Thyroid gland (tissue), 4 donors: Measurements from ENCODE around the gene GOLGA6D. TPM values are rescaled to one million over a fixed set of nuclear protein-coding genes. Genes with fewer than 3 reads are reported as not detected.
"Not testable (repeated sequence)": the region's sequence is repeated elsewhere in the genome, so short reads cannot be mapped to it uniquely, and the experiment has no call there.

ENCODE experiments used
- DNase-seq, 2 donors: peaks; one replicate each; pipeline ENCODE4 v3.0.0-alpha.2; 2019
- H3K27ac ChIP-seq, 3 donors: fragments of 200-600 bp; sonication (generic); 1 replicate in 2 of 3; 2 replicates in 1 of 3; pipeline ENCODE4 v1.5.1; 2016 to 2019; ENCODE audit warnings: mild to moderate bottlenecking in 1 of 3, moderate library complexity in 1 of 3
- H3K27me3 ChIP-seq: fragments of 200-600 bp; sonication (generic); one replicate; pipeline ENCODE4 v1.5.1; 2019
- H3K36me3 ChIP-seq, 2 donors: fragments of 200-600 bp; sonication (generic); one replicate each; pipeline ENCODE4 v1.5.1; 2016 to 2019
- H3K4me1 ChIP-seq, 2 donors: fragments of 200-600 bp; sonication (generic); one replicate each; pipeline ENCODE4 v1.5.1; 2017 to 2019
- H3K4me3 ChIP-seq, 3 donors: fragments of 200-600 bp; sonication (generic); replicated peaks in 1 of 3; 1 replicate in 2 of 3; 2 replicates in 1 of 3; pipeline ENCODE4 v1.5.1; 2016; ENCODE audit warnings: mild to moderate bottlenecking in 1 of 3
- H3K9me3 ChIP-seq: fragments of 200-600 bp; sonication (generic); one replicate; pipeline ENCODE4 v1.5.1; 2017
- CTCF ChIP-seq, 6 experiments: fragments of 200-600 bp in 3 of 6; fragments of 450-650 bp in 3 of 6; sonication (generic) in 3 of 6; IDR thresholded peaks; one replicate each; pipeline ENCODE4 v1.5.1; 2016 to 2019; ENCODE audit warnings: antibody characterized with exemption in 6 of 6, mild to moderate bottlenecking in 2 of 6, inconsistent platforms in 1 of 6, moderate library complexity in 1 of 6
- POLR2A ChIP-seq, 2 donors: fragments of 450-650 bp; IDR thresholded peaks; one replicate each; pipeline ENCODE4 v1.6.1; 2017; ENCODE audit warnings: antibody characterized with exemption in 2 of 2, mild to moderate bottlenecking in 2 of 2, moderate library complexity in 1 of 2
- WGBS, 2 donors: methylation state at CpG; one replicate each; pipeline ENCODE4 v1.1.5; 2017; 5-methylcytosine and 5-hydroxymethylcytosine counted together
- intact Hi-C: fragments of 100-400 bp; cut with DNase I; formaldehyde crosslinking; loops from one replicate; pipeline ENCODE4 v1.15.1; 2023
- total RNA-seq, 4 donors: library from RNA; depleted of rRNA; stranded (reverse); fragments of >200 nt; gene quantifications; one replicate each; pipeline ENCODE4 v1.2.3, GENCODE V29; 2016

GOLGA6D gene
- total RNA-seq, 4 donors from 2014 or later, result not detected

- Histone ChIP-seq H3K36me3 (no peaks in the 10 kb centered on the region), H3K27ac (no peak overlapping the region), H3K27me3 (no peaks in the 10 kb centered on the region), H3K4me1 (no peaks in the 10 kb centered on the region), H3K9me3 (no peaks in the 10 kb centered on the region), H3K4me3 (no peak overlapping the region)
- no peak for DNase-seq
- WGBS, 2 donors, result 84 to 100% methylated on average over 2 of the region's 2 CpGs
- no peak for TF ChIP-seq CTCF (IDR thresholded peaks at IDR 0.05)
- TF ChIP-seq POLR2A (IDR thresholded peaks at IDR 0.05), result no peak
- intact Hi-C loops, result no loop called here
Measured at GRCh38 chr15:75329571-75329970, 46.9 kb downstream of the GOLGA6D start.

- 70 to 79% methylated on average over 7 of the region's 7 CpGs for WGBS, 2 donors
- intact Hi-C loops, H3K27me3 ChIP-seq, DNase-seq, H3K27ac ChIP-seq, H3K9me3 ChIP-seq, H3K4me3 ChIP-seq, H3K36me3 ChIP-seq: not testable (repeated sequence)
- peaks cover 8 to 14% of the 10 kb centered on the region in 2 donors for H3K4me1 ChIP-seq
Measured at GRCh38 chr15:75332093-75332492, 49.5 kb downstream of the GOLGA6D start.

GRCh38 chr15:75333654-75334419 is 51.2 kb downstream of the GOLGA6D start:
- intact Hi-C loops, H3K27ac ChIP-seq, H3K27me3 ChIP-seq, H3K9me3 ChIP-seq, H3K4me3 ChIP-seq, H3K36me3 ChIP-seq, DNase-seq: not testable (repeated sequence)
- 91 to 93% methylated on average over 15 of the region's 15 CpGs for WGBS, 2 donors
- H3K4me1 ChIP-seq, result peaks cover 8 to 14% of the 10 kb centered on the region in 2 donors

- intact Hi-C loops, result no loop called here
- WGBS, 2 donors, result 40 to 41% methylated on average over 3 of the region's 3 CpGs
- Histone ChIP-seq H3K36me3 (no peaks in the 10 kb centered on the region), H3K27me3 (no peaks in the 10 kb centered on the region), H3K9me3 (no peaks in the 10 kb centered on the region), H3K4me1 (peaks cover 8 to 14% of the 10 kb centered on the region in 2 donors), H3K4me3 (peak overlapping the region; percentile 41 to 83 (median 78)), H3K27ac (peak overlapping the region in 1 of 3 donors; percentile 36)
- no peak for TF ChIP-seq CTCF (IDR thresholded peaks at IDR 0.05)
- no peak for TF ChIP-seq POLR2A (IDR thresholded peaks at IDR 0.05)
- no peak for DNase-seq
Measured at GRCh38 chr15:75335313-75335704, 52.7 kb downstream of the GOLGA6D start.

GRCh38 chr15:75335705-75336355 is 53.2 kb downstream of the GOLGA6D start, which contains the start of gene COMMD4:
Gene COMMD4 (plus strand): TSS chr15:75336063. CDS start chr15:75336090, 27 bp downstream.
- 2% methylated on average over 26 to 29 of the region's 42 CpGs for WGBS, 2 donors
- no peaks in the 10 kb centered on the region for H3K36me3 ChIP-seq
- intact Hi-C loops, result no loop called here
- TF ChIP-seq POLR2A (IDR thresholded peaks at IDR 0.05), result peak in 1 of 2 donors; percentile 36
- peak in 2 of 6 experiments; percentile 4 to 18 for TF ChIP-seq CTCF (IDR thresholded peaks at IDR 0.05)
- peak within 1 kb of the TSS in 2 of 3 donors; percentile 36 to 55 for H3K27ac ChIP-seq
- H3K9me3 ChIP-seq, result no peaks in the 10 kb centered on the region
- peaks cover 8 to 14% of the 10 kb centered on the region in 2 donors for H3K4me1 ChIP-seq
- H3K27me3 ChIP-seq, result no peaks in the 10 kb centered on the region
- peak; percentile 98 for DNase-seq
- peak within 1 kb of the TSS; percentile 41 to 83 (median 78) for H3K4me3 ChIP-seq
